GM19328 (cell line): ENCODE results near the gene ITGA6.
"Not testable (repeated sequence)": the region's sequence is repeated elsewhere in the genome, so short reads cannot be mapped to it uniquely, and the experiment has no call there.

Experiments
- ATAC-seq: cut with Tn5 transposase; IDR thresholded peaks from one replicate; pipeline ENCODE4 v1.9.1; 2021; ENCODE audit warnings: mild to moderate bottlenecking, moderate library complexity; ENCODE audit not compliant: unreplicated experiment

ITGA6 gene

GRCh38 chr2:172513524-172513900 is 86.1 kb downstream of the ITGA6 start:
- no peak for ATAC-seq

GRCh38 chr2:172513935-172514586 is 86.7 kb downstream of the ITGA6 start:
- ATAC-seq = no peak

- ATAC-seq = no peak
Observed at GRCh38 chr2:172516299-172516698, 88.9 kb downstream of the ITGA6 start.

GRCh38 chr2:172518995-172519394 is 91.6 kb downstream of the ITGA6 start:
- ATAC-seq = no peak

GRCh38 chr2:172525601-172526000 is 98.2 kb downstream of the ITGA6 start:
- ATAC-seq = no peak

GRCh38 chr2:172531309-172531708 is 103.9 kb downstream of the ITGA6 start:
- no peak for ATAC-seq

- not testable (repeated sequence) for ATAC-seq
Observed at GRCh38 chr2:172532461-172532860, 105.1 kb downstream of the ITGA6 start.

GRCh38 chr2:172533687-172534086 is 106.3 kb downstream of the ITGA6 start:
- ATAC-seq = no peak

- no peak for ATAC-seq
Observed at GRCh38 chr2:172535119-172535518, 107.7 kb downstream of the ITGA6 start.

- not testable (repeated sequence) for ATAC-seq
Observed at GRCh38 chr2:172537851-172538250, 110.5 kb downstream of the ITGA6 start.

- no peak for ATAC-seq
Observed at GRCh38 chr2:172539767-172540166, 112.4 kb downstream of the ITGA6 start.

- no peak for ATAC-seq
Observed at GRCh38 chr2:172540421-172540820, 113.0 kb downstream of the ITGA6 start.

GRCh38 chr2:172545408-172546075 is 118.2 kb downstream of the ITGA6 start:
- no peak for ATAC-seq

GRCh38 chr2:172549131-172549530 is 121.7 kb downstream of the ITGA6 start:
- ATAC-seq = no peak

GRCh38 chr2:172549802-172550201 is 122.4 kb downstream of the ITGA6 start:
- ATAC-seq = not testable (repeated sequence)

- no peak for ATAC-seq
Observed at GRCh38 chr2:172550419-172550818, 123.0 kb downstream of the ITGA6 start.

GRCh38 chr2:172551271-172551670 is 123.9 kb downstream of the ITGA6 start:
- no peak for ATAC-seq

- no peak for ATAC-seq
Observed at GRCh38 chr2:172552547-172553291, 125.3 kb downstream of the ITGA6 start.

- ATAC-seq = no peak
Observed at GRCh38 chr2:172554352-172555271, 127.2 kb downstream of the ITGA6 start.

GRCh38 chr2:172555272-172555521 is 127.8 kb downstream of the ITGA6 start:
- ATAC-seq = no peak
